Lower leg skin (tissue), 4 donors: ENCODE measurements around the gene MAGEA8. TPM values are rescaled to one million over a fixed set of nuclear protein-coding genes. Genes with fewer than 3 reads are reported as not detected.
"Not testable (repeated sequence)": the region's sequence is repeated elsewhere in the genome, so short reads cannot be mapped to it uniquely, and the experiment has no call there.

Experiments
- DNase-seq, 2 donors: peaks; one replicate each; pipeline ENCODE4 v3.0.0-alpha.2; 2019; ENCODE audit warnings: low spot score in 2 of 2
- H3K4me3 ChIP-seq: fragments of 200-600 bp; sonication (generic); 2 replicates; pipeline ENCODE4 v1.5.1; 2017; ENCODE audit warnings: mild to moderate bottlenecking, low read depth; ENCODE audit not compliant: poor library complexity, severe bottlenecking
- CTCF ChIP-seq, 3 donors: fragments of 450-650 bp; IDR thresholded peaks; one replicate each; pipeline ENCODE4 v1.5.1; 2016; ENCODE audit warnings: antibody characterized with exemption in 3 of 3, mild to moderate bottlenecking in 3 of 3, moderate library complexity in 2 of 3
- POLR2A ChIP-seq, 2 donors: fragments of 450-650 bp; IDR thresholded peaks; one replicate each; pipeline ENCODE4 v1.6.1; 2016 to 2017; ENCODE audit warnings: antibody characterized with exemption in 2 of 2, mild to moderate bottlenecking in 1 of 2, moderate library complexity in 1 of 2
- WGBS, 2 donors: methylation state at CpG; one replicate each; pipeline ENCODE4 v1.1.5; 2018; 5-methylcytosine and 5-hydroxymethylcytosine counted together
- intact Hi-C: fragments of 100-400 bp; cut with DNase I; formaldehyde crosslinking; loops from one replicate; pipeline ENCODE4 v1.15.0; 2023; ENCODE audit warnings: low total_unique reads
- total RNA-seq, 4 donors: library from RNA; depleted of rRNA; stranded (reverse); fragments of >200 nt; gene quantifications; one replicate each; pipeline ENCODE4 v1.1.0, GENCODE V29; 2016

MAGEA8 gene, protein sequence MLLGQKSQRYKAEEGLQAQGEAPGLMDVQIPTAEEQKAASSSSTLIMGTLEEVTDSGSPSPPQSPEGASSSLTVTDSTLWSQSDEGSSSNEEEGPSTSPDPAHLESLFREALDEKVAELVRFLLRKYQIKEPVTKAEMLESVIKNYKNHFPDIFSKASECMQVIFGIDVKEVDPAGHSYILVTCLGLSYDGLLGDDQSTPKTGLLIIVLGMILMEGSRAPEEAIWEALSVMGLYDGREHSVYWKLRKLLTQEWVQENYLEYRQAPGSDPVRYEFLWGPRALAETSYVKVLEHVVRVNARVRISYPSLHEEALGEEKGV
- not detected for total RNA-seq

- no peak within 1 kb of the TSS for H3K4me3 ChIP-seq
- WGBS, 2 donors: 80 to 94% methylated on average over 2 to 33 of the region's 33 CpGs
- DNase-seq: no peak
- intact Hi-C loops: no loop called here
- no peak for TF ChIP-seq CTCF (IDR thresholded peaks at IDR 0.05)
- TF ChIP-seq POLR2A (IDR thresholded peaks at IDR 0.05): no peak
Observed at GRCh38 chrX:149881081-149881711, at the start of gene MAGEA8. Gene MAGEA8, plus strand, starts transcription at chrX:149881183. Its CDS starts 3,090 bp downstream, at chrX:149884273.

DNA sequence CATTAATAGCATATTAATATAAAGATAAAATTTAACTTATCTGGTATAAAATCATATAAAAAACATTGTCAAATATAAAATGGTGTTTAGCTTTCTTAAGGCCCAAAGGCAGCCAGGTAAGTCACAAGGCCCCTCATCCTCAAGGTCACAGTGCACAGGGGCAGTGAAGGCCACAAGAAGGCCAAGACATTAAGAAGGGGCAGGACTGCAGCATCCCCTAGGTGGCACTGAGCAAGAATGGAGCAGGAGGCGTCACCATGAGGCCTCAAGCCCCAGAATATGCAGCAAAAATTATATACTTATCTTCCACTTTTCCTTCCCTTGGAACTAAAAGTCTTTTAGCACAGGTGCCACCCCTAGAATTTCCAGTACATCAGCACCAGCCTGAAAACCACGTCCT is 49.5 kb upstream of the MAGEA8 start:
- no peak for DNase-seq
- intact Hi-C loops: no loop called here
- no peak overlapping the region for H3K4me3 ChIP-seq
- 45 to 88% methylated on average over 2 of the region's 2 CpGs for WGBS, 2 donors
- no peak for TF ChIP-seq CTCF (IDR thresholded peaks at IDR 0.05)
- TF ChIP-seq POLR2A (IDR thresholded peaks at IDR 0.05): no peak

- H3K4me3 ChIP-seq, intact Hi-C loops, DNase-seq: not testable (repeated sequence)
- 55 to 63% methylated on average over 5 of the region's 5 CpGs for WGBS, 2 donors
Observed at GRCh38 chrX:149836728-149837127, 44.3 kb upstream of the MAGEA8 start.

DNA sequence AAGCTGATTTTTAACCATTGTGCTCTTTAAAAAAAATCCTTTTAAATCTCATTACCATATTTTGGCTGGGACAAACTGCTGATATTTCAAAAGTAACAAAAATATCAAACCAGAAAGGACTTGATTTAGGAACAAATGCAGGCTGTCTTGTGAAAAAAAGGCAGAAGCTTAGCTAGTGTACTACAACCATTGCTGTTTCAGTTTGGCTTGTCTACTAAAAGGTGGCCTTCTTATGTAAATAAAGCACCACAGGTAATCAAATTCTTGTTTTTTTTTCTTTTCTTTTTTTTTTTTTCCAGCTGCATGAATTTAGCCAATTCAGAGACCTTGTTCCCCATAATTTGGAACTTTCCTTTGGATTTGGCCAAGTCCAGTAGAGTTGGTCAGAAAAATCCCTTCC is 43.8 kb upstream of the MAGEA8 start:
- H3K4me3 ChIP-seq: no peak overlapping the region
- TF ChIP-seq POLR2A (IDR thresholded peaks at IDR 0.05) (no peak), CTCF (IDR thresholded peaks at IDR 0.05) (no peak)
- intact Hi-C loops: no loop called here
- DNase-seq: no peak

GRCh38 chrX:149837639-149838038 is 43.3 kb upstream of the MAGEA8 start:
- no peak for DNase-seq
- intact Hi-C loops: no loop called here
- no peak overlapping the region for H3K4me3 ChIP-seq
- TF ChIP-seq CTCF (IDR thresholded peaks at IDR 0.05): no peak
- no peak for TF ChIP-seq POLR2A (IDR thresholded peaks at IDR 0.05)

GRCh38 chrX:149841929-149842328 is 39.1 kb upstream of the MAGEA8 start:
- 83 to 98% methylated on average over 1 to 2 of the region's 2 CpGs for WGBS, 2 donors
- TF ChIP-seq CTCF (IDR thresholded peaks at IDR 0.05): no peak
- DNase-seq: no peak
- H3K4me3 ChIP-seq: no peak overlapping the region
- intact Hi-C loops: no loop called here
